ENCODE data around the gene EFCAB13.

- TF ChIP-seq CTCF (IDR thresholded peaks at IDR 0.05), result no peak
- TF ChIP-seq, protein P1, sequence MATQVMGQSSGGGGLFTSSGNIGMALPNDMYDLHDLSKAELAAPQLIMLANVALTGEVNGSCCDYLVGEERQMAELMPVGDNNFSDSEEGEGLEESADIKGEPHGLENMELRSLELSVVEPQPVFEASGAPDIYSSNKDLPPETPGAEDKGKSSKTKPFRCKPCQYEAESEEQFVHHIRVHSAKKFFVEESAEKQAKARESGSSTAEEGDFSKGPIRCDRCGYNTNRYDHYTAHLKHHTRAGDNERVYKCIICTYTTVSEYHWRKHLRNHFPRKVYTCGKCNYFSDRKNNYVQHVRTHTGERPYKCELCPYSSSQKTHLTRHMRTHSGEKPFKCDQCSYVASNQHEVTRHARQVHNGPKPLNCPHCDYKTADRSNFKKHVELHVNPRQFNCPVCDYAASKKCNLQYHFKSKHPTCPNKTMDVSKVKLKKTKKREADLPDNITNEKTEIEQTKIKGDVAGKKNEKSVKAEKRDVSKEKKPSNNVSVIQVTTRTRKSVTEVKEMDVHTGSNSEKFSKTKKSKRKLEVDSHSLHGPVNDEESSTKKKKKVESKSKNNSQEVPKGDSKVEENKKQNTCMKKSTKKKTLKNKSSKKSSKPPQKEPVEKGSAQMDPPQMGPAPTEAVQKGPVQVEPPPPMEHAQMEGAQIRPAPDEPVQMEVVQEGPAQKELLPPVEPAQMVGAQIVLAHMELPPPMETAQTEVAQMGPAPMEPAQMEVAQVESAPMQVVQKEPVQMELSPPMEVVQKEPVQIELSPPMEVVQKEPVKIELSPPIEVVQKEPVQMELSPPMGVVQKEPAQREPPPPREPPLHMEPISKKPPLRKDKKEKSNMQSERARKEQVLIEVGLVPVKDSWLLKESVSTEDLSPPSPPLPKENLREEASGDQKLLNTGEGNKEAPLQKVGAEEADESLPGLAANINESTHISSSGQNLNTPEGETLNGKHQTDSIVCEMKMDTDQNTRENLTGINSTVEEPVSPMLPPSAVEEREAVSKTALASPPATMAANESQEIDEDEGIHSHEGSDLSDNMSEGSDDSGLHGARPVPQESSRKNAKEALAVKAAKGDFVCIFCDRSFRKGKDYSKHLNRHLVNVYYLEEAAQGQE (IDR thresholded peaks at IDR 0.05; ENCODE audit: insufficient read depth in 1 of 2, low read depth in 2 of 2, low read length in 1 of 2), result no peak
- TF ChIP-seq SIN3A (IDR thresholded peaks at IDR 0.05; ENCODE audit: borderline replicate concordance, insufficient read depth, low read depth, low read length), result no peak
These were observed 44.5 kb upstream of the EFCAB13 start for GRCh38 chr17:47279062-47279801.
